Upper lobe of right lung (tissue), 1 donor: ENCODE measurements around the gene DENND2C. TPM values are rescaled to one million over a fixed set of nuclear protein-coding genes. Genes with fewer than 3 reads are reported as not detected.

Experiments used
- ATAC-seq: fragments of 200-7000 bp; cut with Tn5 transposase; one replicate; pipeline ENCODE4 v1.9.1; 2020; ENCODE audit warnings: mild to moderate bottlenecking, moderate library complexity
- DNase-seq: peaks from one replicate; pipeline ENCODE4 v3.0.0-alpha.2; 2020
- H3K27ac ChIP-seq: fragments of 200-600 bp; one replicate; pipeline ENCODE4 v1.8.0; 2022
- H3K27me3 ChIP-seq: fragments of 200-600 bp; one replicate; pipeline ENCODE4 v1.8.0; 2022; ENCODE audit warnings: mild to moderate bottlenecking
- H3K36me3 ChIP-seq: fragments of 200-600 bp; one replicate; pipeline ENCODE4 v1.8.0; 2022
- H3K4me1 ChIP-seq: fragments of 200-600 bp; one replicate; pipeline ENCODE4 v1.8.0; 2022
- H3K4me3 ChIP-seq: fragments of 200-600 bp; one replicate; pipeline ENCODE4 v1.8.0; 2022; ENCODE audit warnings: mild to moderate bottlenecking
- H3K9me3 ChIP-seq: fragments of 200-600 bp; one replicate; pipeline ENCODE4 v1.8.0; 2022
- CTCF ChIP-seq: fragments of 200-600 bp; IDR thresholded peaks from one replicate; pipeline ENCODE4 v1.8.0; 2022; ENCODE audit warnings: antibody characterized with exemption
- intact Hi-C: fragments of 100-400 bp; cut with DNase I; formaldehyde crosslinking; loops from one replicate; pipeline ENCODE4 v1.11.0; 2022
- total RNA-seq: library from RNA; stranded (reverse); fragmentation: NEBNext Ultra II Directional; extraction: Animal tissue kit (Norgen Biotek cat#: 25700); gene quantifications from one replicate; pipeline ENCODE4 v1.2.1, GENCODE V29; 2021
- donor health status: DM: no; HTN: yes; CAD: no; lungs with severe emphysema.

Gene DENND2C
- total RNA-seq, 1 donor from 2014 or later: 2.3 TPM

DNA sequence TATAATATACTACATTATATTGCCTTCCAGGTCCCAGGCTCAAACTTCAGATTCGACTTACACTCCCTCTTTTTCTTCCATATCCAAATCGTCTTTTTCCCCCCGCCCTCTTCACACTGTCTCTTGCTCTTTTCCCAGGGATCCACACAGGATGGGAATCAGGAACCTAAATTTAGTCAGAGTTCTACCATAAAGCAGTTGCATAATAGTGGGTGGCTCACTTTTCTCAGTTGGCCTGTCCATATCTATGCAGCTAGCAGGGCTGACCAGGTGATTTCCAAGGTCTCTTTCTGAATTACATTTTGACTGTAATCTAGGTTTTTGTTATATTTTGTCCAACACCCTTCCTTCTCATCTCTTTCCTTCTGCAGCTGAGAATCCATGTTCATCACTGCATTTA, 80.7 kb downstream of the DENND2C start:
- Histone ChIP-seq H3K4me3 (no peak overlapping the region), H3K4me1 (no peaks in the 10 kb centered on the region), H3K27ac (no peak overlapping the region), H3K36me3 (peaks cover 9% of the 10 kb centered on the region), H3K9me3 (no peaks in the 10 kb centered on the region), H3K27me3 (no peaks in the 10 kb centered on the region)
- intact Hi-C loops: no loop called here
- no peak for TF ChIP-seq CTCF
- ATAC-seq (no peak), DNase-seq (no peak)

DNA sequence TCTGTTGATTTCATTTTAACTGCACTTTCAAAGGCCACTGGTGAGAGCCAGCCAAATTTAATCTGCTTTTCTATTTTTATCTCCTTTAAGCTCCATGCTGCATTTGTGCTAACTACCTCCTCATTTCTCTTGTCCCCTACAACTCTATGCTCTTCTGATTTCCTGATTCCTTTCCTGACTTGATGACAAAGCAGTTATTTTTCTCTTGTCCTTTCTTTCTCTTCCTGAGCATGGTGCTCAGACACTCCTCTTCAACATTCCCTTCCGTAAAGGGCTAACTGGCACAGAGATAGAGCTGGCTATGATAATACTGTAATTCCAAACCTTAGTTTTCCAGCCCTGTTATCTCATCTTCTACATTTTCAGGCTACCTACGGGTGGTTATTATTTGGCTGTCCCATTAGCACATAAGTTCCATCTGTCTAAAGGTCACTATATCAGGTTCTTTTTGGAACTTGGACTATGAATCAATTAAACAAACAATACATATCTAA, 81.6 kb downstream of the DENND2C start:
- Histone ChIP-seq H3K4me1 (no peaks in the 10 kb centered on the region), H3K27ac (no peak overlapping the region), H3K9me3 (no peaks in the 10 kb centered on the region), H3K27me3 (no peaks in the 10 kb centered on the region), H3K36me3 (no peaks in the 10 kb centered on the region), H3K4me3 (no peak overlapping the region)
- no peak for TF ChIP-seq CTCF
- intact Hi-C loops: no loop called here
- ATAC-seq (no peak), DNase-seq (no peak)

- intact Hi-C loops: no loop called here
- Histone ChIP-seq H3K36me3 (no peaks in the 10 kb centered on the region), H3K4me3 (no peak overlapping the region), H3K27ac (no peak overlapping the region), H3K9me3 (no peaks in the 10 kb centered on the region), H3K27me3 (no peaks in the 10 kb centered on the region), H3K4me1 (no peaks in the 10 kb centered on the region)
- no peak for TF ChIP-seq CTCF
- no peak for DNase-seq
- ATAC-seq: no peak
These were observed 82.5 kb downstream of the DENND2C start for GRCh38 chr1:114587203-114587991.

- no peaks in the 10 kb centered on the region for H3K9me3 ChIP-seq
- H3K4me3 ChIP-seq: no peak overlapping the region
- intact Hi-C loops: no loop called here
- ATAC-seq (no peak), DNase-seq (no peak)
- no peaks in the 10 kb centered on the region for H3K36me3 ChIP-seq
- no peaks in the 10 kb centered on the region for H3K27me3 ChIP-seq
- H3K27ac ChIP-seq: no peak overlapping the region
- TF ChIP-seq CTCF: no peak
- peaks cover 4% of the 10 kb centered on the region for H3K4me1 ChIP-seq
These were observed 83.3 kb downstream of the DENND2C start for GRCh38 chr1:114586513-114587047.

GRCh38 chr1:114585231-114585630, 84.6 kb downstream of the DENND2C start:
- no peak for TF ChIP-seq CTCF
- H3K27ac ChIP-seq: no peak overlapping the region
- no peak for ATAC-seq
- intact Hi-C loops: no loop called here
- peaks cover 12% of the 10 kb centered on the region for H3K4me1 ChIP-seq
- H3K9me3 ChIP-seq: no peaks in the 10 kb centered on the region
- no peaks in the 10 kb centered on the region for H3K36me3 ChIP-seq
- DNase-seq: no peak
- no peaks in the 10 kb centered on the region for H3K27me3 ChIP-seq
- no peak overlapping the region for H3K4me3 ChIP-seq
